Adrenal gland (tissue), 12 donors: ENCODE results near the gene MRPL45. TPM values are rescaled to one million over a fixed set of nuclear protein-coding genes. Genes with fewer than 3 reads are reported as not detected.

ENCODE experiments used
- DNase-seq, 7 donors: peaks; one replicate each; pipeline ENCODE4 v3.0.0-alpha.2; 2019 to 2020
- H3K27ac ChIP-seq, 5 donors: fragments of 200-600 bp; sonication (generic) in 4 of 5; 1 replicate in 3 of 5; 2 replicates in 2 of 5; pipeline versions ENCODE4 v1.5.1 to v1.8.0; 2016 to 2020; ENCODE audit warnings: mild to moderate bottlenecking in 1 of 5
- H3K27me3 ChIP-seq: fragments of 200-600 bp; 2 replicates; pipeline ENCODE4 v1.8.0; 2021
- H3K36me3 ChIP-seq, 2 donors: fragments of 200-600 bp; replicated peaks in 1 of 2; 1 replicate in 1 of 2; 2 replicates in 1 of 2; pipeline versions ENCODE4 v1.5.1 to v1.8.0; 2018 to 2022
- H3K4me1 ChIP-seq, 2 donors: fragments of 200-600 bp; replicated peaks in 1 of 2; 1 replicate in 1 of 2; 2 replicates in 1 of 2; pipeline versions ENCODE4 v1.5.1 to v1.8.0; 2018 to 2021
- H3K4me3 ChIP-seq, 4 donors: fragments of 200-600 bp; sonication (generic) in 3 of 4; one replicate each; pipeline ENCODE4 v1.5.1; 2016 to 2018
- H3K9me3 ChIP-seq, 3 donors: fragments of 200-600 bp; sonication (generic) in 1 of 3; replicated peaks in 1 of 3; 1 replicate in 2 of 3; 2 replicates in 1 of 3; pipeline versions ENCODE4 v1.5.1 to v1.8.0; 2016 to 2021
- CTCF ChIP-seq, 6 experiments: fragments of 450-650 bp in 4 of 6; fragments of 200-600 bp in 2 of 6; sonication (generic) in 1 of 6; IDR thresholded peaks; 1 replicate in 5 of 6; 2 replicates in 1 of 6; pipeline versions ENCODE4 v1.5.1 to v1.8.0; 2016 to 2021; ENCODE audit warnings: antibody characterized with exemption in 6 of 6, mild to moderate bottlenecking in 2 of 6, moderate library complexity in 1 of 6
- POLR2A ChIP-seq, 2 donors: fragments of 450-650 bp; IDR thresholded peaks; one replicate each; pipeline ENCODE4 v1.6.1; 2017; ENCODE audit warnings: antibody characterized with exemption in 2 of 2, mild to moderate bottlenecking in 2 of 2, moderate library complexity in 1 of 2
- WGBS, 4 donors: extraction: QIAGEN DNeasy Blood & Tissue Kit in 2 of 4; methylation state at CpG; one replicate each; pipeline versions ENCODE4 v1.1.5 to v1.1.7; 2013 to 2017; 5-methylcytosine and 5-hydroxymethylcytosine counted together
- intact Hi-C, 2 donors: fragments of 100-400 bp; cut with DNase I; formaldehyde crosslinking; loops; one replicate each; pipeline versions ENCODE4 v1.14.1 to v1.15.0; 2022 to 2023
- polyA plus RNA-seq, 3 donors: library from polyadenylated mRNA; stranded (reverse); fragments of 200-250 nt in 2 of 3; fragments of 350-450 nt in 1 of 3; fragmentation: Illumina TruSeq in 1 of 3; extraction: RNeasy Lipid Tissue Mini Kit (QIAGEN cat#74804) in 1 of 3; gene quantifications; one replicate each; pipeline ENCODE4 v1.2.3, GENCODE V29; 2013 to 2014
- total RNA-seq, 9 donors: library from RNA; depleted of rRNA in 4 of 9; stranded (reverse); fragments of >200 nt in 4 of 9; fragments of 120-200 nt in 1 of 9; fragmentation: NEBNext Ultra II Directional in 1 of 9; extraction: Animal tissue kit (Norgen Biotek cat#: 25700) in 1 of 9; gene quantifications; one replicate each; pipeline versions ENCODE4 v1.1.0 to v1.2.4, GENCODE V29; 2013 to 2023
- donor health status: healthy with polysubstance abuse.
- donor health status: Bipolar disorder and iron deficiency.
- donor health status: DM: yes; HTN: yes; CAD: no.
- donor health status: DM: no; HTN: no; CAD: no.
- donor health status: DM: no; HTN: no; CAD: no.
- donor health status: DM: yes; HTN: yes; CAD: no.

MRPL45 gene
- total and polyA plus RNA-seq, 12 donors = 12.7 to 62.8 (median 37.2) TPM

DNA sequence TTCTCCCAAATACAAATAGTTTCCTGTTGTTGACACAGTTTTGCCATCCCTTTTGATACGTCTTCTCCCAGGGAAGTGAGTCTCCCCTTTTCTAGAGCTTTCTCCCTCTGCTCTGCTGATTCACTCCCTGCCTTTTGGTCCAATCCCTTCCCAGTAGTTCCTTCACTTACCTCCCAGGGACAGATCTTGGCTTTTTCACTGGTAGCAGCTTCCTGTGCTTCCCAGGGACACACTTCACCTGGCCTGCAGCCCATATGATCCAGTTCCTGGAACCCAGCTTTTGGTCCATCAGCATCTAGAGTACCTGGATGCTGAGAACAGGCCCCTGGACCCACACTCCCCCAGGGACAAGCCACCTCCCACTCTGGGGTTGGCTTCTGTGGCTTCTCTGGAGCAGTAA, 31.0 kb downstream of the MRPL45 start:
- H3K36me3 ChIP-seq = peaks cover 0 to 5% of the 10 kb centered on the region in 2 donors
- no peak for DNase-seq
- TF ChIP-seq CTCF (IDR thresholded peaks at IDR 0.05) (no peak), POLR2A (IDR thresholded peaks at IDR 0.05) (no peak)
- WGBS, 4 donors = 24 to 62% (median 38%) methylated on average over 1 of the region's 1 CpG
- no peaks in the 10 kb centered on the region for H3K9me3 ChIP-seq
- H3K4me3 ChIP-seq = no peak overlapping the region
- no peak overlapping the region for H3K27ac ChIP-seq
- no peaks in the 10 kb centered on the region for H3K4me1 ChIP-seq
- H3K27me3 ChIP-seq = no peaks in the 10 kb centered on the region
- intact Hi-C loops = no loop called here

DNA sequence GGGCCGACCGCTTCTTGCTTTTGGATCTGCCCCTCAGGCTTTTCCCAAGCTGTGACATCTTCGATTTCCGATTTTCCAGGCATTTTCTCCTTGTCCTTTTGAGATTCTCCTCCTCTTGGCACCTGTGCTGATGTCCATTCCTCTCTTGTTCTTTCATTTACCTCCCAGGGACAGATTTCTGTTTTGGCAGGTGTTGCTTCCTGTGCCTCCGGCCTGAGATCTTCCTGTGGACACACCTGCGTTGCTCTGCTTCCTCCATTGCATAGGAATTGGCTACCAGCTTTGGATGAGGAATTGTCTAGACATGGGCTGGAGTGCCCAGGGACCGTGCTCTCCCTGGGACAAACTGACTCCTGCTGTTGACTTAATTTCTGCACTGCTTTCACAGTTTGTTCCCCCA, 31.7 kb downstream of the MRPL45 start:
- intact Hi-C loops = no loop called here
- H3K36me3 ChIP-seq = no peaks in the 10 kb centered on the region
- DNase-seq = no peak
- H3K4me3 ChIP-seq = no peak overlapping the region
- H3K27ac ChIP-seq = no peak overlapping the region
- 75 to 86% (median 79%) methylated on average over 7 of the region's 7 CpGs for WGBS, 4 donors
- H3K4me1 ChIP-seq = no peaks in the 10 kb centered on the region
- peaks cover 3% of the 10 kb centered on the region for H3K27me3 ChIP-seq
- no peaks in the 10 kb centered on the region for H3K9me3 ChIP-seq
- TF ChIP-seq CTCF (IDR thresholded peaks at IDR 0.05) (no peak), POLR2A (IDR thresholded peaks at IDR 0.05) (no peak)

GRCh38 chr17:38329284-38329683, 32.3 kb downstream of the MRPL45 start:
- no peaks in the 10 kb centered on the region for H3K36me3 ChIP-seq
- intact Hi-C loops = no loop called here
- H3K4me1 ChIP-seq = no peaks in the 10 kb centered on the region
- peaks cover 8% of the 10 kb centered on the region for H3K27me3 ChIP-seq
- H3K27ac ChIP-seq = no peak overlapping the region
- no peak for DNase-seq
- no peaks in the 10 kb centered on the region for H3K9me3 ChIP-seq
- TF ChIP-seq POLR2A (IDR thresholded peaks at IDR 0.05) (no peak), CTCF (IDR thresholded peaks at IDR 0.05) (no peak)
- no peak overlapping the region for H3K4me3 ChIP-seq
- WGBS, 4 donors = 76 to 88% (median 84%) methylated on average over 7 of the region's 7 CpGs

GRCh38 chr17:38329808-38330730, 33.1 kb downstream of the MRPL45 start:
- Histone ChIP-seq H3K9me3 (no peaks in the 10 kb centered on the region), H3K27me3 (peaks cover 8% of the 10 kb centered on the region), H3K4me3 (no peak overlapping the region), H3K36me3 (no peaks in the 10 kb centered on the region), H3K4me1 (no peaks in the 10 kb centered on the region), H3K27ac (no peak overlapping the region)
- DNase-seq = no peak
- TF ChIP-seq CTCF (IDR thresholded peaks at IDR 0.05) (no peak), POLR2A (IDR thresholded peaks at IDR 0.05) (no peak)
- intact Hi-C loops = loop anchor here in 1 of 2 donors (10.0 kb wide), 1 partner anchor 335 kb away; no protein-coding TSS in a partner anchor
- WGBS, 4 donors = 79 to 88% (median 87%) methylated on average over 9 to 25 of the region's 25 CpGs
